Right lobe of liver (tissue), 4 donors: ENCODE measurements around the gene UVRAG.

ENCODE experiments used
- POLR2A ChIP-seq: fragments of 450-650 bp; IDR thresholded peaks from one replicate; pipeline ENCODE4 v1.6.1; 2017; ENCODE audit warnings: antibody characterized with exemption, mild to moderate bottlenecking
- TF ChIP-seq, protein P1 (sequence below), 4 donors: fragments of 200-600 bp in 3 of 4; fragments of 450-650 bp in 1 of 4; IDR thresholded peaks; one replicate each; pipeline versions ENCODE4 v1.5.1 to v1.8.0; 2016 to 2022; ENCODE audit warnings: antibody characterized with exemption in 4 of 4, mild to moderate bottlenecking in 2 of 4
- donor health status: DM: no; HTN: no; CAD: no.
- donor health status: DM: no; HTN: no; CAD: no.
- donor health status: DM: no; HTN: yes; CAD: no.

DNA sequence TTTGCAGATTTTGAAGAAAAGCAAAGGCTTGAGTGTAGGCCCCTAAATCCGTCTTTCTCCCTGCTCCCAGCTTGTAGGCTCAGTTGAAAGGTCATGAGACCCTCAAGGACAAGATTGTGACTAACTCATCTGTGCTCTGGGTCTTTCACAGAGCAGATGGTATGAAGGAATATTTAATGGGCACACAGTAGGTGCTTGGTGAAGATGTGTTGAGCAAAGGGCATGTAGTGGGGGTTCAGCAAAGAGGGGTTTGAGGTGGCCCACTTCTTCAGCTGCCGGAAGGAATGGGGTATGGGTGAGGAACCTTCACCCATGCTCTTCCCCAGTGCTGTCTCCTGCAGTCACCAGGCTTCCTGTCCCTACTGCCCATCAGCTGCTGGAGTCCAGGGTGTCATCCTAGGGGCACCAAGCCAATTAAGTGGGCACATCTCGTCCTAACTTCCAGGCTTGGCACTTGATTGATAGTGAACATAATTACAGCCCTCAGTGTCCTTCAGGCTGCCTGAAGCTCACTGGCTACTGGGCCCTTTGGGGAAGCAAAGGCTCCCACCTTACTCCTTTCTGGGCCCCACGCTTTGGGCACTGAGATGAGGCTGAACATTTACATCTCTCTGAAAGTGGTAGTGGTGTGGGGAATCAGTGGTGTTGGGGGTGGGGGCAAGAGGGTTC lies 31.5 kb upstream of the UVRAG start:
- TF ChIP-seq, protein P1, sequence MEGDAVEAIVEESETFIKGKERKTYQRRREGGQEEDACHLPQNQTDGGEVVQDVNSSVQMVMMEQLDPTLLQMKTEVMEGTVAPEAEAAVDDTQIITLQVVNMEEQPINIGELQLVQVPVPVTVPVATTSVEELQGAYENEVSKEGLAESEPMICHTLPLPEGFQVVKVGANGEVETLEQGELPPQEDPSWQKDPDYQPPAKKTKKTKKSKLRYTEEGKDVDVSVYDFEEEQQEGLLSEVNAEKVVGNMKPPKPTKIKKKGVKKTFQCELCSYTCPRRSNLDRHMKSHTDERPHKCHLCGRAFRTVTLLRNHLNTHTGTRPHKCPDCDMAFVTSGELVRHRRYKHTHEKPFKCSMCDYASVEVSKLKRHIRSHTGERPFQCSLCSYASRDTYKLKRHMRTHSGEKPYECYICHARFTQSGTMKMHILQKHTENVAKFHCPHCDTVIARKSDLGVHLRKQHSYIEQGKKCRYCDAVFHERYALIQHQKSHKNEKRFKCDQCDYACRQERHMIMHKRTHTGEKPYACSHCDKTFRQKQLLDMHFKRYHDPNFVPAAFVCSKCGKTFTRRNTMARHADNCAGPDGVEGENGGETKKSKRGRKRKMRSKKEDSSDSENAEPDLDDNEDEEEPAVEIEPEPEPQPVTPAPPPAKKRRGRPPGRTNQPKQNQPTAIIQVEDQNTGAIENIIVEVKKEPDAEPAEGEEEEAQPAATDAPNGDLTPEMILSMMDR (IDR thresholded peaks at IDR 0.05), result no peak
- TF ChIP-seq POLR2A, result no peak
